ENCODE measurements around the gene MYO18B.

The MYO18B gene

GRCh38 chr22:25828422-25828821 lies 86.4 kb downstream of the MYO18B start:
- no peak overlapping the region for H3K27ac Mint-ChIP-seq
- H3K27me3 Mint-ChIP-seq = peaks cover 14% of the 10 kb centered on the region
- no peaks in the 10 kb centered on the region for H3K9me3 Mint-ChIP-seq
- H3K4me1 Mint-ChIP-seq (ENCODE audit: low read depth) = no peaks in the 10 kb centered on the region
- DNase-seq = no peak
- H3K4me3 Mint-ChIP-seq = no peak overlapping the region
- no peaks in the 10 kb centered on the region for H3K36me3 Mint-ChIP-seq (ENCODE audit: low read depth)

DNA sequence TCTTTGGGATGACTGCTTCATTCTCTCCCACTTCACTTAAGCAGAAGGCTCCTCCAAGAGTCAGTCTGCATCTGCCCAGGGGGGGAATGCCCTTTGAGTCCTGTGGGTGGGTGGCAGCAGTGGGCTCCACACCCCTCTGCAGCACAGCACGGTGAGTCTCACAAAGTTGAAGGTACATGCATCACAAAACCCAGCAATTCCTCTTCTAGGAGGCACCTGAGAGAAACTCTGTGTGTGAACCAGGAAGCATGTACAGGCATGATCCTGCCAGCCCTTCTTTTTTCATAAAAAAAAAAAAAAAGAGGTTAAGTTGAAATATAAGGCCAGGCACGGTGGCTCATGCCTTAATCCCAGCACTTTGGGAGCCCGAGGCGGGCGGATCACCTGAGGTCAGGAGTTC lies 87.2 kb downstream of the MYO18B start:
- no peaks in the 10 kb centered on the region for H3K9me3 Mint-ChIP-seq
- no peak for DNase-seq

GRCh38 chr22:25829808-25830777 lies 88.1 kb downstream of the MYO18B start:
- Mint-ChIP-seq H3K27me3 (peaks cover 1% of the 10 kb centered on the region), H3K4me3 (no peak overlapping the region), H3K27ac (no peak overlapping the region), H3K36me3 (ENCODE audit: low read depth) (no peaks in the 10 kb centered on the region), H3K9me3 (no peaks in the 10 kb centered on the region), H3K4me1 (ENCODE audit: low read depth) (no peaks in the 10 kb centered on the region)
- no peak for DNase-seq

More for the DNA sequence above, 87.2 kb downstream of the MYO18B start:
- Mint-ChIP-seq H3K27me3 (peaks cover 8% of the 10 kb centered on the region), H3K27ac (no peak overlapping the region), H3K36me3 (ENCODE audit: low read depth) (no peaks in the 10 kb centered on the region), H3K4me3 (no peak overlapping the region), H3K4me1 (ENCODE audit: low read depth) (no peaks in the 10 kb centered on the region)

GRCh38 chr22:25833091-25833490 lies 91.1 kb downstream of the MYO18B start:
- Mint-ChIP-seq H3K9me3 (no peaks in the 10 kb centered on the region), H3K4me1 (ENCODE audit: low read depth) (no peaks in the 10 kb centered on the region), H3K4me3 (no peak overlapping the region), H3K36me3 (ENCODE audit: low read depth) (no peaks in the 10 kb centered on the region), H3K27ac (no peak overlapping the region), H3K27me3 (peaks cover 2% of the 10 kb centered on the region)
- no peak for DNase-seq

- H3K9me3 Mint-ChIP-seq = no peaks in the 10 kb centered on the region
- no peak overlapping the region for H3K27ac Mint-ChIP-seq
- no peaks in the 10 kb centered on the region for H3K4me1 Mint-ChIP-seq (ENCODE audit: low read depth)
- H3K36me3 Mint-ChIP-seq (ENCODE audit: low read depth) = no peaks in the 10 kb centered on the region
- DNase-seq = no peak
- H3K4me3 Mint-ChIP-seq = no peak overlapping the region
- H3K27me3 Mint-ChIP-seq = peaks cover 2% of the 10 kb centered on the region
Observed at GRCh38 chr22:25833676-25834075, 91.7 kb downstream of the MYO18B start.

- Mint-ChIP-seq H3K36me3 (ENCODE audit: low read depth) (no peaks in the 10 kb centered on the region), H3K9me3 (no peaks in the 10 kb centered on the region), H3K4me1 (ENCODE audit: low read depth) (no peaks in the 10 kb centered on the region)
Observed at GRCh38 chr22:25834490-25834889, 92.5 kb downstream of the MYO18B start.

DNA sequence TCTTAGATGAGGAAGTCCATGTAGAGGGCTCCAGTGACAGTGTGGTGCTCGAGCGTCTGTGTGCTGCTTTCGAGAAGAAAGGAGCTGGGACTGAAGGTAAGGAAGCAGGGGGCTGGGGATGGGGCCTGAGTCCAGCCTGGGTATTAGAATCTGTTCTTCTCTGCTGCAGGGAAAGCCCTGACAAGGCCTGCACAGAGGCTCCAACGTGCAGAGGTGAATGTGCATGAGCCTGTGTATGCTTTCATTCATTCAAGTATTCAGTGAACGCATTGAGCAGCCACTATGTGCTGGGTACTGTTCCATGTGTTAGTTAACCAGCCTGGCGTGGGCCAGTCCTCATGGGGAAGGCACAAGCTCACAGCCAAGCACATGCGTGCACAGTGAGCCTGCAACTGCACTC lies 93.4 kb downstream of the MYO18B start:
- no peaks in the 10 kb centered on the region for H3K4me1 Mint-ChIP-seq (ENCODE audit: low read depth)
- H3K4me3 Mint-ChIP-seq = no peak overlapping the region
- no peak overlapping the region for H3K27ac Mint-ChIP-seq
- no peak for DNase-seq
- H3K36me3 Mint-ChIP-seq (ENCODE audit: low read depth) = no peaks in the 10 kb centered on the region
- peaks cover 6% of the 10 kb centered on the region for H3K27me3 Mint-ChIP-seq
- no peaks in the 10 kb centered on the region for H3K9me3 Mint-ChIP-seq

More at GRCh38 chr22:25834490-25834889, 92.5 kb downstream of the MYO18B start:
- Mint-ChIP-seq H3K27ac (no peak overlapping the region), H3K4me3 (no peak overlapping the region), H3K27me3 (peaks cover 2% of the 10 kb centered on the region)
- DNase-seq = no peak

- Mint-ChIP-seq H3K9me3 (no peaks in the 10 kb centered on the region), H3K4me3 (no peak overlapping the region), H3K27me3 (peaks cover 7% of the 10 kb centered on the region), H3K27ac (no peak overlapping the region), H3K4me1 (ENCODE audit: low read depth) (no peaks in the 10 kb centered on the region), H3K36me3 (ENCODE audit: low read depth) (no peaks in the 10 kb centered on the region)
- DNase-seq = no peak
Observed at GRCh38 chr22:25837288-25837900, 95.4 kb downstream of the MYO18B start.

DNA sequence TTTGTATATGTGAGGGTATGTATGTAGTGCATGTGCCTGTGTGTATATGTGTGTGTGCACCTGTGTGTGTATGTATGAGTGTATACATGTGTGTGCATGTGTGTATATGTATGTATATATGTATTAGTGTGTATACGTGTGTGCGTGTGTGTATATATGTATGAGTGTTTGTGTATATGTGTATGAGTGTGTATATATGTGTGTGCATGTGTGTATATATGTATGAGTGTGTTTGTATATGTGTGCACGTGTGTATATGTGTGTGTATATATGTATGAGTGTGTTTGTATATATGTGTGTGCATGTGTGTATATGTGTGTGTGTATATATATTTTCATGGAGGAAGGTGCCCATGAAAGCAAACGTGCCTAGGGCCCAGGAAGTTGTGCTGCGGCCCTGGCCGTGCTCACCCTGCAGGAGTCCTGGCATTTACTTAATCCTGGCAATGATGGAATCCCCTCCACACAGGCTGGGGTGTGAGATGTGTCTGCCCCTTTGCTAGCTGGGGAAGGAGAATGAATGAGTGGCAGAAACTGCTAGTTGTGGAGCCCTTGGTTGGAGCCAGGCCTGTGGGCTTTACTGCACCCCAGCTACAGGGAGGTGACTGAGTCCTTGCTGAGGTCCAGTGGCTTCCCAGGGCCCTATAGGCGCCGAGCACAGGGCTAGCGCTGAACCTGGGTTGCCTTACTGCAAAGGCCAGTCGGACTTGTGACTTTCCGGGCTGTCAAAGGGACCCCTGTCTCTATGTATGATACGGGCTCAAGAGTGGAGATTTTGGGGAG lies 97.2 kb downstream of the MYO18B start:
- Mint-ChIP-seq H3K4me1 (ENCODE audit: low read depth) (no peaks in the 10 kb centered on the region), H3K27ac (no peak overlapping the region), H3K9me3 (no peaks in the 10 kb centered on the region), H3K36me3 (ENCODE audit: low read depth) (no peaks in the 10 kb centered on the region), H3K27me3 (peaks cover 7% of the 10 kb centered on the region), H3K4me3 (no peak overlapping the region)
- DNase-seq = no peak

GRCh38 chr22:25839755-25840154 lies 97.8 kb downstream of the MYO18B start:
- Mint-ChIP-seq H3K27ac (no peak overlapping the region), H3K9me3 (no peaks in the 10 kb centered on the region), H3K36me3 (ENCODE audit: low read depth) (no peaks in the 10 kb centered on the region), H3K4me3 (no peak overlapping the region), H3K27me3 (peaks cover 7% of the 10 kb centered on the region), H3K4me1 (ENCODE audit: low read depth) (no peaks in the 10 kb centered on the region)
- DNase-seq = no peak

DNA sequence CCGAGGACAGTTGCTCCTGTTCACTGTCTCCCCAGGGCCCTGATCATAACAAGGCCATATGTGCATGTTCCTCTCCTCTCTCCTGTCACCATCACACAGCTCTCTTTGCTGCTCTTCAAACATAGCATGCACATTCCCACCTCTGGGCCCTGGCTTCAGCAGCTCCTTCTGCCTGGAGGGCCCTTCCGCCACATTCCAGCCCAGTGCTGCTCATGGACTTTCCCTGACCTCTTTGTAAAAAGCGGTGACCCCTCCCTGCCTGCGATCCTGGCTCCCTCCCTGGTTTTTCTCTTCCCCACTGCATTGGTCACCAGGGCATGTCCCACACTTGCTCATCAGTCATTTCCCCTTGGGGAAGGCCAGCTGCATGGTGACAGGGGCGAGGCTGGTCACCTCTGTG lies 98.2 kb downstream of the MYO18B start:
- Mint-ChIP-seq H3K4me3 (no peak overlapping the region), H3K4me1 (ENCODE audit: low read depth) (no peaks in the 10 kb centered on the region), H3K27me3 (peaks cover 7% of the 10 kb centered on the region), H3K9me3 (no peaks in the 10 kb centered on the region), H3K27ac (no peak overlapping the region), H3K36me3 (ENCODE audit: low read depth) (no peaks in the 10 kb centered on the region)
- DNase-seq = no peak

GRCh38 chr22:25840891-25841290 lies 98.9 kb downstream of the MYO18B start:
- no peak overlapping the region for H3K27ac Mint-ChIP-seq
- no peak overlapping the region for H3K4me3 Mint-ChIP-seq
- H3K27me3 Mint-ChIP-seq = peaks cover 7% of the 10 kb centered on the region
- no peaks in the 10 kb centered on the region for H3K9me3 Mint-ChIP-seq
- no peaks in the 10 kb centered on the region for H3K4me1 Mint-ChIP-seq (ENCODE audit: low read depth)
- H3K36me3 Mint-ChIP-seq (ENCODE audit: low read depth) = no peaks in the 10 kb centered on the region
- DNase-seq = no peak

GRCh38 chr22:25841775-25842174 lies 99.8 kb downstream of the MYO18B start:
- no peaks in the 10 kb centered on the region for H3K9me3 Mint-ChIP-seq
- DNase-seq = no peak
- peaks cover 1% of the 10 kb centered on the region for H3K4me1 Mint-ChIP-seq (ENCODE audit: low read depth)

GRCh38 chr22:25843660-25844405 lies 101.8 kb downstream of the MYO18B start:
- Mint-ChIP-seq H3K4me3 (no peak overlapping the region), H3K4me1 (ENCODE audit: low read depth) (peaks cover 1% of the 10 kb centered on the region)

More at GRCh38 chr22:25841775-25842174, 99.8 kb downstream of the MYO18B start:
- no peaks in the 10 kb centered on the region for H3K36me3 Mint-ChIP-seq (ENCODE audit: low read depth)
- no peak overlapping the region for H3K27ac Mint-ChIP-seq
- no peak overlapping the region for H3K4me3 Mint-ChIP-seq
- H3K27me3 Mint-ChIP-seq = peaks cover 5% of the 10 kb centered on the region

More at GRCh38 chr22:25843660-25844405, 101.8 kb downstream of the MYO18B start:
- no peak for DNase-seq
- no peaks in the 10 kb centered on the region for H3K36me3 Mint-ChIP-seq (ENCODE audit: low read depth)
- peaks cover 5% of the 10 kb centered on the region for H3K27me3 Mint-ChIP-seq
- H3K27ac Mint-ChIP-seq = no peak overlapping the region
- H3K9me3 Mint-ChIP-seq = no peaks in the 10 kb centered on the region
